Right lobe of liver (tissue), 6 donors: ENCODE data around the gene FAF2. TPM values are rescaled to one million over a fixed set of nuclear protein-coding genes. Genes with fewer than 3 reads are reported as not detected.

ENCODE experiments used
- ATAC-seq, 4 donors: fragments of 200-7000 bp; cut with Tn5 transposase; one replicate each; pipeline ENCODE4 v1.9.1; 2020; ENCODE audit warnings: mild to moderate bottlenecking in 4 of 4, moderate library complexity in 4 of 4
- DNase-seq, 3 donors: peaks; one replicate each; pipeline ENCODE4 v3.0.0-alpha.2; 2020
- H3K27ac ChIP-seq, 3 donors: fragments of 200-600 bp; one replicate each; pipeline ENCODE4 v1.8.0; 2022
- H3K27me3 ChIP-seq, 2 donors: fragments of 200-600 bp; one replicate each; pipeline ENCODE4 v1.8.0; 2022
- H3K36me3 ChIP-seq, 4 donors: fragments of 200-600 bp; sonication (generic) in 1 of 4; one replicate each; pipeline versions ENCODE4 v1.5.1 to v1.8.0; 2017 to 2022; ENCODE audit warnings: control low read depth in 1 of 4
- H3K4me1 ChIP-seq, 4 donors: fragments of 200-600 bp; sonication (generic) in 1 of 4; one replicate each; pipeline versions ENCODE4 v1.5.1 to v1.8.0; 2017 to 2022; ENCODE audit warnings: control low read depth in 1 of 4
- H3K4me3 ChIP-seq, 3 donors: fragments of 200-600 bp; one replicate each; pipeline ENCODE4 v1.8.0; 2022
- H3K9me3 ChIP-seq, 4 donors: fragments of 200-600 bp; sonication (generic) in 1 of 4; one replicate each; pipeline versions ENCODE4 v1.5.1 to v1.8.0; 2017 to 2022; ENCODE audit warnings: control low read depth in 1 of 4
- POLR2A ChIP-seq: fragments of 450-650 bp; IDR thresholded peaks from one replicate; pipeline ENCODE4 v1.6.1; 2017; ENCODE audit warnings: antibody characterized with exemption, mild to moderate bottlenecking
- WGBS: methylation state at CpG from one replicate; pipeline ENCODE4 v1.1.6; 2018; ENCODE audit warnings: low coverage, low lambda C conversion rate; ENCODE audit not compliant: insufficient coverage; ENCODE audit errors: missing lambda C conversion rate; 5-methylcytosine and 5-hydroxymethylcytosine counted together
- intact Hi-C, 2 donors: fragments of 100-400 bp; cut with DNase I; formaldehyde crosslinking; loops; one replicate each; pipeline versions ENCODE4 v1.11.2 to v1.14.1; 2022
- total RNA-seq, 6 experiments: library from RNA; depleted of rRNA in 2 of 6; stranded (reverse); fragments of >200 nt in 2 of 6; fragmentation: NEBNext Ultra II Directional in 3 of 6; extraction: Animal tissue kit (Norgen Biotek cat#: 25700) in 3 of 6; gene quantifications; one replicate each; pipeline versions ENCODE4 v1.1.0 to v1.2.4, GENCODE V29; 2016 to 2023
- TF ChIP-seq, protein P1 (sequence below), 4 donors: fragments of 200-600 bp in 3 of 4; fragments of 450-650 bp in 1 of 4; IDR thresholded peaks; one replicate each; pipeline versions ENCODE4 v1.5.1 to v1.8.0; 2016 to 2022; ENCODE audit warnings: antibody characterized with exemption in 4 of 4, mild to moderate bottlenecking in 2 of 4
- donor health status: DM: no; HTN: yes; CAD: no.
- donor health status: DM: no; HTN: no; CAD: no.
- donor health status: DM: no; HTN: no; CAD: no.
- donor health status: DM: no; HTN: yes; CAD: no.
- donor health status: DM: no; HTN: yes; CAD: no.

Gene FAF2
- total RNA-seq, 6 experiments from 2014 or later, result 17.5 to 23.3 (median 19.8) TPM

DNA sequence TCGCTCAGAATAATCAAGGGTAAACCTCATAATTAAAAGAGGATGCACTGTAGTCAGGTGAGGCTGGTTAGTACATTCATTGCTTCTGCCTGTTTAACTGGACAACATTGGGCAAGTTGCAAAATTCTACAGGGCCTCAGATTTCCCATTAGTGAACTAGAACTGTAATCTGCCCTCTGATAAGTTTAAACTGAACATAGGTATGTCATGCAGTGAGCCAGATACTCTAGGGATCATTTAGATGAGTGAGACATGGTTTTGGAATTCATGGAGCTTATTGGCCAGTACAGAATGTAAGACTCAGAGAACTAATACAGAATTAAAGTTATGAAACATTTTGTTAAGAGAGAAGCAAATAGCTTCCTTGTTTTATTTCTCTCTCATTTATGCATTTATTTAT is 53.1 kb downstream of the FAF2 start:
- H3K27me3 ChIP-seq, result no peaks in the 10 kb centered on the region
- DNase-seq (no peak), ATAC-seq (peak in 1 of 4 donors; percentile 65)
- no peaks in the 10 kb centered on the region for H3K9me3 ChIP-seq
- no peak for TF ChIP-seq POLR2A
- TF ChIP-seq, protein P1, sequence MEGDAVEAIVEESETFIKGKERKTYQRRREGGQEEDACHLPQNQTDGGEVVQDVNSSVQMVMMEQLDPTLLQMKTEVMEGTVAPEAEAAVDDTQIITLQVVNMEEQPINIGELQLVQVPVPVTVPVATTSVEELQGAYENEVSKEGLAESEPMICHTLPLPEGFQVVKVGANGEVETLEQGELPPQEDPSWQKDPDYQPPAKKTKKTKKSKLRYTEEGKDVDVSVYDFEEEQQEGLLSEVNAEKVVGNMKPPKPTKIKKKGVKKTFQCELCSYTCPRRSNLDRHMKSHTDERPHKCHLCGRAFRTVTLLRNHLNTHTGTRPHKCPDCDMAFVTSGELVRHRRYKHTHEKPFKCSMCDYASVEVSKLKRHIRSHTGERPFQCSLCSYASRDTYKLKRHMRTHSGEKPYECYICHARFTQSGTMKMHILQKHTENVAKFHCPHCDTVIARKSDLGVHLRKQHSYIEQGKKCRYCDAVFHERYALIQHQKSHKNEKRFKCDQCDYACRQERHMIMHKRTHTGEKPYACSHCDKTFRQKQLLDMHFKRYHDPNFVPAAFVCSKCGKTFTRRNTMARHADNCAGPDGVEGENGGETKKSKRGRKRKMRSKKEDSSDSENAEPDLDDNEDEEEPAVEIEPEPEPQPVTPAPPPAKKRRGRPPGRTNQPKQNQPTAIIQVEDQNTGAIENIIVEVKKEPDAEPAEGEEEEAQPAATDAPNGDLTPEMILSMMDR (IDR thresholded peaks at IDR 0.05), result no peak
- 90% methylated on average over 1 of the region's 1 CpG for WGBS
- no peak overlapping the region for H3K4me3 ChIP-seq
- H3K4me1 ChIP-seq, result no peaks in the 10 kb centered on the region
- intact Hi-C loops, result no loop called here
- no peak overlapping the region for H3K27ac ChIP-seq
- H3K36me3 ChIP-seq, result peaks cover 0 to 85% (median 36%) of the 10 kb centered on the region in 4 donors

DNA sequence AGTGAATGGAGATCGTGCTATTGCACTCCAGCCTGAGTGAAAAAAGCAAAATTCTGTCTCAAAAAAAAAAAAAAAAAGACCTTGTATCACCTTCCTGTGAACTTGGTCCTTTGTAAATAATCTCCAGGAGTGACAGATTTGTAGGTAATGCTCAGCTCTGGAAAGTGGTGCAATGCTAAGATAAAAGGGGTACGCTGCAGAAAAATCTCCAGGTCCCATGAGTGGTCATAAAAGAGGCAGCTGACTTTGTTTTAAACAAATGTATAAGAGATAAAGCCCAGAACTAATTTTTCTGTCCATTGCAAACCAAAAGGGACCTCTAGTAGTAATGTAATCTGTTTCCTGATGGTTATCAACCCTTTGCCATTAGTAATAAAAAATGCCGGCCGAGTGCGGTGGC is 55.3 kb downstream of the FAF2 start:
- DNase-seq (no peak), ATAC-seq (no peak)
- Histone ChIP-seq H3K9me3 (no peaks in the 10 kb centered on the region), H3K27ac (no peak overlapping the region), H3K4me1 (no peaks in the 10 kb centered on the region), H3K27me3 (no peaks in the 10 kb centered on the region), H3K4me3 (no peak overlapping the region), H3K36me3 (peaks cover 0 to 88% (median 40%) of the 10 kb centered on the region in 4 donors)
- 93% methylated on average over 5 of the region's 5 CpGs for WGBS
- intact Hi-C loops, result no loop called here
- TF ChIP-seq, protein P1 (IDR thresholded peaks at IDR 0.05), result no peak
- TF ChIP-seq POLR2A, result no peak

DNA sequence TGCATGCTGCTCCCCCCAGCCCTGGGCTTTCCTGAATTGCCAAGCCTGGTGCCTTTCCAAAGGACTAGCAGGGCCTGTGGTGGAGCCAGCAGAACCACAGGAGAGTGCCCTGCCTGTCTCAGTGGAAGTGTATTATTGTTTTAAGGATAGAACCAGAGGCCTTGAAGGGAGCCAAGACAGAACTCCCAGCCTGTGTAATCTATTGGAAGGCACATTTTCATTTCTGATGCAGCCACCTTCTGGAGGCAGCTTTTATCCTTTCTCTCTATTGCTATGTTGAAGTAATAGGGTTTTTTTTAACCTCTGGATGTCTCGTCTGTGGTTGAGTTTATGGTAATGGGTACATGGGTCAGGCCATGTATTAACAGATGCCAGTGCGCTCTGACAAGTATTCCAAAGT is 59.7 kb downstream of the FAF2 start:
- Histone ChIP-seq H3K27me3 (no peaks in the 10 kb centered on the region), H3K9me3 (no peaks in the 10 kb centered on the region), H3K4me1 (no peaks in the 10 kb centered on the region), H3K4me3 (no peak overlapping the region), H3K36me3 (peaks cover 0 to 53% (median 21%) of the 10 kb centered on the region in 4 donors), H3K27ac (no peak overlapping the region)
- ATAC-seq, result no peak
- intact Hi-C loops, result no loop called here
- WGBS, result 100% methylated on average over 2 of the region's 2 CpGs
- DNase-seq, result no peak
- TF ChIP-seq, protein P1 (IDR thresholded peaks at IDR 0.05), result no peak
- no peak for TF ChIP-seq POLR2A

DNA sequence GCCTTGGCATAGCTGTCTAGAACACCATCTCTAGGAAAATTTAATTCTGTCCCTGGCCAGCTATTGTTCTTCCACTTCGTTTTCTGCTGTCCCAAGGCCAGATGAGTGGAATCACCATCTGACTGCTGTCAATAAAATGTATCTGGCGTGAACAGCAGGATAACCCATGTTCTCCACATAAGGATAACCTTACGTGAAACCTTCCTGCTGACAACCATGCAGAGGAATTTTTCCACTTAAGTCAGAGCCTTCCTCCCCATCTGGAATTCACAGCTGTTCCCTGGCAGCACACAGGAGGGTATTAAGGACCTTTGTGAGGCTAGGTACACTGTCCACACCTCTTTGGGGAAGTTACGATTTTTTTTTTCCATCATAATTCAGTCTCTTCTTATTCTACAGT is 60.4 kb downstream of the FAF2 start:
- no peak for DNase-seq
- intact Hi-C loops, result no loop called here
- ATAC-seq, result no peak
- WGBS, result 73% methylated on average over 4 of the region's 4 CpGs
- H3K27ac ChIP-seq, result no peak overlapping the region
- H3K9me3 ChIP-seq, result no peaks in the 10 kb centered on the region
- TF ChIP-seq, protein P1 (IDR thresholded peaks at IDR 0.05), result no peak
- TF ChIP-seq POLR2A, result no peak
- H3K4me3 ChIP-seq, result no peak overlapping the region
- H3K4me1 ChIP-seq, result no peaks in the 10 kb centered on the region
- H3K36me3 ChIP-seq, result peaks cover 0 to 48% (median 19%) of the 10 kb centered on the region in 4 donors
- H3K27me3 ChIP-seq, result no peaks in the 10 kb centered on the region

DNA sequence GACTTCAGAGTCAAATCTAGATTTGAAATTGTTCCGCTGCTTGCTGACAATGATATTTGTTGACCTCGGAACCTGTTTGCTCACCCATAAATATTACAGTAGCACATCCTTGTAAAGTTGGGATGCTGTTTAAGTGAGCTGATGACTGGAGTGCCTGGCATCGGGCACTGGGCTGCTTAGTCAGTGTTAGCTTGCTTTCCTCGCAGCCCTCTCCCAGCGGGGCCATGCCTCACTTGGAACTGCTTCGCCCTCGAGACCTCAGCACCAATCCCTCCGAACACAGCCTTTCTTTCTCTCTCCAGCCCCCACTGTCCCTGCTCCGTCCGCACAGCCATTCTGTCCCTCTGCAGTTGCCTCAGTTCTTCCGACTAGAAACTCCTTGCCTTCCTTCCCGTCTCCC is 65.6 kb downstream of the FAF2 start:
- H3K27me3 ChIP-seq, result no peaks in the 10 kb centered on the region
- intact Hi-C loops, result no loop called here
- ATAC-seq (no peak), DNase-seq (no peak)
- no peak overlapping the region for H3K27ac ChIP-seq
- H3K9me3 ChIP-seq, result no peaks in the 10 kb centered on the region
- H3K4me3 ChIP-seq, result no peak overlapping the region
- no peaks in the 10 kb centered on the region for H3K4me1 ChIP-seq
- 74% methylated on average over 12 of the region's 12 CpGs for WGBS
- TF ChIP-seq, protein P1 (IDR thresholded peaks at IDR 0.05), result no peak
- TF ChIP-seq POLR2A, result no peak
- H3K36me3 ChIP-seq, result peaks cover 0 to 6% (median under 1%) of the 10 kb centered on the region in 4 donors
